Activated CD8-positive, alpha-beta memory T cell treated with anti-CD3 and anti-CD28 coated beads for 48 hours (primary cell): ENCODE measurements around the gene PCGF1.

ENCODE experiments used
- DNase-seq, 3 experiments: peaks; one replicate each; pipeline ENCODE4 v3.0.0-alpha.2; 2020; ENCODE audit warnings: low read depth in 2 of 3, low spot score in 2 of 3

The PCGF1 gene

DNA sequence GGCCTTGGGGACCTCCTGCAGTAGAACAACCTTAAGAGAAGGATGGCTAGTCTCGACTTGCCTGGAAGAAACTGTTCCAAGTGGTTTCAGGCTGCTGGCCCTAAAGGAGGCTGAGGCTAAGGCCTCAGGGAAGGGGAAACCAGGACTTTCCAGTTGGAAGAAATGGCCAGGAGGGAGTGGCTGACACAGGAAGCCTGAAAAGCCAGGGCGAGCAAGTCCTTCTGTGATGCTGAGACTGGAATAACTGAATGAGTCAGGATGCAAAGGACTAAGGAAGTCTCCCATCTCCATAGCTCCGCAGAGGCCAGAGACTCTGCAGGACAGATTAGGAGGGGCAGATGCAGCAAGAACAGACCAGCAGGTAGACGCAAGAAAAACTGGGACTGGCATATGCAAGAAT lies 29.6 kb upstream of the PCGF1 start:
- no peak for DNase-seq

DNA sequence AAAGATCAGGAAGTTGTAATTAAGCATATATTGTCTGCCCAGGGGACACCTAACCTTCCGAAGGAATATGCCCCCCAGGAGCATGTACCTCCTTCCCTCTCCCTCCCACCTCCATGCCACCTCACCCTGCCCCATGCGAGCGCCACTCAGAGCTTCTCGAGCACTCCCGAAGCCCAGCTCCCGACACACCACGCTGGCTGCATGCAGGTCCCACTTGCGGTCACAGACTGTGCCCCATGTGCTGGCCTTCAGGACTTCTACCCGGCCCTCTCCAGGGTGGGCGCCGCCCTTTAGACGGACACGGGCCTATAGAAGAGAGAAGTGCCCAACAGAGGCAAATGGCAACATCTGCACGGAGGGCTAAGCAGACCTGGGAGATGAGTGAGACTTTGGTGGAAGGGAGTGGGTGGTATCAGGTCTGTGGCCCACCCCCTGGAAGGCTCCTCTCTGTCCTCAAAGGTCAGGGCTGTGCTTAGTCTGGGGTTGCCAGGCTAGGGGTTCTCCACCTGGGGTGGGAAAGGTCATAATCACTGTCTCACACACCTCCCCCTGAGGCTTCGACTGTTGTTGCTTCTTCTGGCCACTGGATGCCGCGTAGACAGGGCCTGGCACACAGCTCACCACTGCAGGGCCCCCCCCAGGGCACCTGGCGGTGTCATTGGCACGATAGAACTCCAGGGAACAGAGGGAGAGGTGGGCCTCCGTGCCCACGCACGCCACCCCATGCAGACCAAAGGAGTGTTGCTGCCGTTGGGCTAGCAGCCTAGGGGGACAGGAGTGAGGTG lies 28.9 kb upstream of the PCGF1 start:
- DNase-seq: no peak

DNA sequence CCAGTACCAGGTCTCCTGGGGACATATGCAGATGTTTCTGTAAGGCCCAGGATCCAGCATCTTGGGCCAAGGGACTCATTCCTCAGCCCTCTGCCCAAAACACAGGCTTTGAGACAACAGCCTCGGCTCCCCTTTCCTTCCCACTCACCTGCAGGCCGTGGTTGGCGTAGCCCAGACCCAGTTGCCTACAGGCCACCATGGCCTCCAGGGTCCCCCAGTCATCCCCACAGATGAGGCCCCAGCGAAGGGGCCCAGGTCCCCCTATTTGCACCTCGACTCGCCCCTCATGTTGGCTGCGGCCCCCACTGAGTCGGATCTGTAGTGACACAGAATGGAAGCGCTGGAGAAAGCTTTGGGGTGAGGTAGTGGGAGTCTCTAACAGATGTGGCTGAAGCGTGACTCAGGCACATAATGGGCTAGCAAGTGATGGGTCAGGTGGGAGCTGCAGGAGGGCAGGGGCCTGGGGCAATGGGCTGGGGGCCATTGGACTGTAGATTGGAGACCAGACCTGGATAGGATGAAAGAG lies 28.0 kb upstream of the PCGF1 start:
- DNase-seq: no peak

DNA sequence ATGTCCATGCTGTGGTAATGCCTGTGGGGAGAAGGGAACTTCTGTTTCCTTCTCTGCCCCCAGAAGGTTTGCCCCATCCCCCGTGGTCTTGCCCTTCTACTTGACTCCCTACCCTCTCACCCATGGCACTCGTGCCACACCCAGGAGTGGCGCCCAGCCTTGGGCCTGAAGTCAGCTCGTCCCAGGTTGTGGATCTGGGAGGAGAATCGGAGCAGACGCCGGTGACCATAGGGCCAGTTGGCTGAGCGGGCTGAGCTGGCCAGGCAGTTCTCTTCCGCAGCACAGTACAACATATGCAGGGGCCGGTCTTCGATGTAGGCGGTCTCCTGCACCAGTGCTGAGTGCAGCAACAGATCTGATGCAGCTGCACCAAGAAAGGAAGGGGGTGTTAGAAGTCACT lies 26.9 kb upstream of the PCGF1 start:
- no peak for DNase-seq

DNA sequence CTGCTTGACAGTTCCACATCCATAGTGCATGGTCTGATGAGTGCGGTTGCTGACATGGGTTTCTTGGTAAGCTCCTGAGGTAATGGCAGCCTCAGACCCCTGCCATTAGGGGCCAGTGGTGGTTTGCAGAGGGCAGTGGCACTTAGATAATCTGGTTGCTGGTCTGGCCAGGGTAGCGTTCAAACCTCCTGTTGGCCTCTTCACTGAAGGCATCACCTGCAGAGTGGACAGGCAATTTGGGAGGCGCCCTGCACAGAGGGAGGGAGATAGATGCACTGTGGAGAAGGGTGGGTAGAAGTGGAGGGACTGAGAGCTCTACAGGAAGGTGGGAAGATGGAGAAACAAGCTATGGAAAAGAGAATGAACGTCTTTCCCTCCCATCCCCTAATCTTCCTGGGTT lies 26.0 kb upstream of the PCGF1 start:
- no peak for DNase-seq

DNA sequence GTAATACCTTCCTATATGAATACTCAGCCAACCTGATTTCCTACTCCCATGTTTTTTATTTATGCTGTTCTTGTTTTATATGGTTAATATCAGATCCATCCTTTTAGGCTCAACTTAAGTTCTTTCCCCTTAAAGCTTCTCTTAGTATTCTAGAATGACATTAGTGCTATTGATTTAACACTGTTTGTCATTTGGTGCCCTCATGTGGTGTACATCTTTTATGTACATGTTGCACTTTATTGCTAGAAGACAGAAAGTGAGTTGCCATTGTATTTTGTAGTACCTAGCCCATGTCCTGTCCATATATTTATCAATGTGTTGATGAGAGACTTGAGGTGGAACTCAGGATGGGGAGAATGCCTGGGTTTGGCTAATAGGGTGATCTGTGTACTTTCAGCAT lies 24.7 kb upstream of the PCGF1 start:
- DNase-seq: no peak

DNA sequence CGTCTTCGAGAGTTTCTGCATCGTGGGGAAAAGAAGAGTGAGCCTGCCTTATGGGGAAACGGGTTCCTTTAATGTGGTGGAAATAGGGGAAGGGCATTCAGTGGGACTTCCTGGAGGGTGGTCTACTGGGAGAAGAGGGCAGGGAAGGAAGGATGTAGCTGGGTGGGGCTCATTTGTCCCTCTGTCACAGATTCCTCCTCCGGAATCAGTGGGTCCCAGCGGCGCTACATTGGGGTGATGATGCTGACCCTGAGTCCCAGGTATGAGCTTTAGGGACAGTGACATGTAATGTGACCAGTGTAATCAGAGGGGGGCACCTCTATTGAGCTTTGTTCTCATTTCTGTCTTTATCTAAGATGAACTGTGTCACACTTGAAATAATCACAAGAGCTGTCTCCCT lies 24.2 kb upstream of the PCGF1 start:
- no peak for DNase-seq

DNA sequence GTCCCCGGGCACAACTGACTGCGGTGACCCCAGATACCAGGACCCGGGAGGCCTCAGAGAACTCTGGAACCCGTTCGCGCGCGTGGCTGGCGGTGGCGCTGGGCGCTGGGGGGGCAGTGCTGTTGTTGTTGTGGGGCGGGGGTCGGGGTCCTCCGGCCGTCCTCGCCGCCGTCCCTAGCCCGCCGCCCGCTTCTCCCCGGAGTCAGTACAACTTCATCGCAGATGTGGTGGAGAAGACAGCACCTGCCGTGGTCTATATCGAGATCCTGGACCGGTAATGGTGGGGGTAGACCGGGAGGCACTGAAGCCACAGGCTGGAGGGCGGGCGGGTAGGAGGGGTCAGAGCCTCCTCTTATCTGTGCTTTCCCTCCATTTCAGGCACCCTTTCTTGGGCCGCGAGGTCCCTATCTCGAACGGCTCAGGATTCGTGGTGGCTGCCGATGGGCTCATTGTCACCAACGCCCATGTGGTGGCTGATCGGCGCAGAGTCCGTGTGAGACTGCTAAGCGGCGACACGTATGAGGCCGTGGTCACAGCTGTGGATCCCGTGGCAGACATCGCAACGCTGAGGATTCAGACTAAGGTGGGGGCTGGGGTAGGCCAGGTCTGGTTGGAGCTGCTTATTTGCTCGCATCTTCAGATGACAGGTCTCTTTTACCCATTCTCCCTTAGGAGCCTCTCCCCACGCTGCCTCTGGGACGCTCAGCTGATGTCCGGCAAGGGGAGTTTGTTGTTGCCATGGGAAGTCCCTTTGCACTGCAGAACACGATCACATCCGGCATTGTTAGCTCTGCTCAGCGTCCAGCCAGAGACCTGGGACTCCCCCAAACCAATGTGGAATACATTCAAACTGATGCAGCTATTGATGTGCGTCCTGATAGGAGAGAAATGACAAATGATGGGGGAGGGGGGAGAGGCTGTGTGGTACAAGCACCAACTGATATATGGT lies 23.0 kb upstream of the PCGF1 start:
- DNase-seq: no peak

DNA sequence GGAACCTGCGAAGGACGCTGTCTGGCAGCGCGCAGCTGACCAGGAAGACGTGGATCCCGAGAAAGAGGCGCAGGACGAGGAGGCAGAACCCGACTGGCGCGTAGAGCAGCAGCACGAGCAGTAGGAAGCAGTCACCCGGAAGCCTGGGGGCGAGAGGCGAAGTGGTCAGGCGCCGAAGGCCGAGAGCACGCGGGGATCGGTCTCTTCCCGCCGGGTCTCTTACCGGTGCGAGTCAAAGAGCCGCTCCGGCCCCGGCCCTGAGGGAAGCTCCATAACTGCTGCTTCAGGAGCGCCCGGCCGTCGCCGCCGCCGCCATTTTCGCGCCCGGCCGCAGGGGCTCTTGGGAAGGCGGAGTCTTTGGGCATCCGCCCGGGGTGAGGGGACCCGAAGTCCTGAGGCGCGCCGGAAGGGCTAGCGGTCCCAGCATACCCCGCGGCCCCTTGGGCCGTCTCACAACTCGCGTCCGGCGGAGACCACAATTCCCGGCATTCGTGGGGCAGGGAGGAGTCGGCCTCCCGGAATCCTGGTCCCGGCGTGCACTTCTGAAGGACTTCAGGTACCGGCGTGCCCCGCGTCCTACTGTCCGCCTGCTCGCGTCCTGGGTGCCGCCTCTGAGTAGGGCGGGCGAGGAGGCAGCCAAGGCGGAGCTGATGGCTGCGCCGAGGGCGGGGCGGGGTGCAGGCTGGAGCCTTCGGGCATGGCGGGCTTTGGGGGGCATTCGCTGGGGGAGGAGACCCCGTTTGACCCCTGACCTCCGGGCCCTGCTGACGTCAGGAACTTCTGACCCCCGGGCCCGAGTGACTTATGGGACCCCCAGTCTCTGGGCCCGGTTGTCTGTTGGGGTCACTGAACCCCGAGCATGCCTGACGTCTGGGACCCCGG lies 22.1 kb upstream of the PCGF1 start, which contains the start of the genes AUP1 and HTRA2:
Gene AUP1 (minus strand): TSS at position 350 of the 882 bp plus-strand sequence. CDS start 77 bp downstream, at position 273.
Gene HTRA2 (plus strand): TSS at position 577 of the 882 bp plus-strand sequence. CDS start 74 bp downstream, at position 651.
- peak; percentile 77 to 90 (median 80) for DNase-seq

DNA sequence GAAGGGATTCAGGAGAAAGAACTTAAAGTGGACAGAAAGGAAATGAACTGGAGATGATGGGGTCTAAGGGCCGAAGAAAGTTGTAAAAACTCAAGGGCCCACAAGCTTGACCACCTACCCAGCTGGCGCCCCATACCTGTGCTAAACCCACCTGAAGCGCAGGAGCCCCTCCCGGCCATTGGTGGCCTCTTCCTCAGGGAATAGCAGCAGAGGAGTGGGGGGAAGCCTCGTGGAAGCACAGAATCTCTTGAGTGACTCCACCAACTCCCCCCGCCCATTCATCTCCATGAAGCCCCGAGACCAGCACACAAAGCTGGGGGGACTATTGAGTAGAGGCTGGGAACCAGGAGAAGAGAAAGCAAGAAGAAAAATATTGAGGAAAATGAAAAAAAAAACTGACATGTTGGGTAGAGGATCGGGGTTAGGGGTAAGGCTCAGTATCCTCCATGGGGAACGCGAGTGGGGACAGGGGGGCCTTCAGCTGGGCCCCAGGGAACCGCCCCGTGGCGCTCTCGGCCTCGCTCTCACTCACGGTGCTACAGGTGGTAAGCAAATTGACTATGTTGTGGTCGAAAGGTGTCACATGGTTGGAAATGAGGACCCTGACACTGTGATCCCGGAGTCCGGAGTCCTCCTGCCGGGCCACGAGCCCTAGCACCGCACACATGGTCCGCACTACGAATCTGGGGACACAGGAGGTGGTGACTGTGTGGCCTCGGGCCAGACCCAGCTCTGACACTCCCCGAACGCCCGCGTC lies 21.3 kb upstream of the PCGF1 start:
- DNase-seq: no peak

DNA sequence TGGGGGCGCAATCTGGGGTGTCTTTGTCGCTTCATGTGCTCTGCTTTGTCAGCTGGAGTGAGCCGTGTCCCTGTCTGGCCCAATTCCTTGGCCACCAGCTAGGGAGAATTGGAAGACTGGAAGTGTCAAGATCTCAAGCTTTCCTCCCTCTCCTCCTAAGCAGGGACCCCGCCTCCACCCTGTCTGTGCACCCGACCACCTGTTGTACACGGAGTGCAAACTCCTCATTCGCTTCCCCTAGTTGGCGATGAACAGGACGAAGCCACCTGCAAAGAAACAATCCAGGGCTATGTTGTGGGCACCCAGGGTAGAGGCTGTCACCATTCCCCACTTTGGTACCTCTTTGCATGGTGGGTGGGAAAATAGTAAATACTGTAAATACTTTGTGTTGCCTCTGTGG lies 20.2 kb upstream of the PCGF1 start:
- no peak for DNase-seq

DNA sequence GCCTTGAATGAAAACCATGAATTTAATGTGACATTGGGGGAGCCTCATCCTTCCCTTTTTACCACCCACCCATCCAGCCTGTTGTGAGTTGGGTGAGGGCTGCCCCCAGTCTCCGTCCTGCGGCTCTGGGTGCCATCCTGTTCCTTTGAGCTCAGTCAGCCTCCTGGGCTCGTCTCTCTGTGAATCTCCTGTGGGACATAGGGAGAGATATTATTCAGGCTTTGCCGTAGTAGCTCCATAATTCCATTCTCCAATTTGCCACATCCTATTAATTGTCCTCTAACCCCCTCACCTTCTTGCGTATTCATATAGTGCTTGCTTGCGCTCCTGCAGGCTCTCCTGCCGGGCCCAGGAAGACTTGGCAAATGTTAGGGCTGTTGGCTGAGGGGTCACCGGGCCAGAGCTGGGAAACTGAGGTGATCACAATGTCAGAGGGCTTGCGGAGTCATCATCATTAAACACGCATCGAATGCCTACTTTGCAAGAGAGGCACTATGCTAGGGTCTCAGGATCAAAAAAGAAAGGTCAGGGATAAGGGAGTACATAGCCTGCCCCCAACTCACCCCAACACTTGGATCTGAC lies 19.2 kb upstream of the PCGF1 start:
- no peak for DNase-seq

DNA sequence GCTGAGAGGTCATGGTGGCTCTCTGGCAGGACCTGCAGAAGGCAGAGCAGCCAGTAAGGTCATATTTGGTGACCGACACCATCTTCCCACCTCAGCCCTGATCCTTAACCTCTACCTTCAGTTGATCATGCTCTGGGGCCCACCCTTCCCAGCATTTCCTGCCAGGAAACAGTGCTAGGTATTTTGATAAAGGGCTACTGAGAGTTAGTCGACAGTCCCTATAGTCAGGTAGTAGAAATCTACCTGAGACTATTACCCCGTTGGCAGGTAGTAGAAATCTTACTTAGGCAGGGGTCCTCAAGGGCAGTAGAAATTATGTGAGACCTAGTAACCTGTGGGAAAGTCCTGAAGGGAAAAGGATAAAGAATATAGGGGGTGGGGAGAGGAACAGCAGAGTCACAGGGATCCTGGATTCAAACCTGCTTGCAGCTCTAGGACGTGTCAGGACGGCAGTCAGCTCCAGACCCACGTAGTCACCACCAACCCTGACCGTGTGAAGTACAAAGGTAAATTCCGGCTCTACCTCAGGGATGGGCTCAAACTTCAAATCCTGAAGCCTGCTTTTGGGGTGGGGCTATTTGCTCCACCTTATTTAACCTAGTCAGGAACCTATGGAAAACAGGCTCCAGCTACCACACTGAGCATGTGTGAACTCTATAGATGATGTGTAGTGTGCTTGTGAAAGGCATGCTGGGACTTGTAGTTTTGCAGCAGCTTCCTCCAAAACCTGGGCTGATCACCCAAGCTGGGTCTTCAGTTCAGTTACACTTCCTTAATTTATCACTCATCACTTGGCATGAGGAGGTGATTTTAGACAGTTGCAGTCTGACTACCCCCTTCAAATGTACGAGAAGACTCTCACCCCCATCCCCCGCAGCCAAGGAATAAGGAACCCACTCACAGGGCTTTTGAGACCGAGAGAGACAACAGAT lies 18.5 kb upstream of the PCGF1 start, which contains the start of gene DQX1:
Gene DQX1 (minus strand): TSS at position 515 of the 932 bp plus-strand sequence. CDS start 502 bp downstream, at position 13.
- no peak for DNase-seq

DNA sequence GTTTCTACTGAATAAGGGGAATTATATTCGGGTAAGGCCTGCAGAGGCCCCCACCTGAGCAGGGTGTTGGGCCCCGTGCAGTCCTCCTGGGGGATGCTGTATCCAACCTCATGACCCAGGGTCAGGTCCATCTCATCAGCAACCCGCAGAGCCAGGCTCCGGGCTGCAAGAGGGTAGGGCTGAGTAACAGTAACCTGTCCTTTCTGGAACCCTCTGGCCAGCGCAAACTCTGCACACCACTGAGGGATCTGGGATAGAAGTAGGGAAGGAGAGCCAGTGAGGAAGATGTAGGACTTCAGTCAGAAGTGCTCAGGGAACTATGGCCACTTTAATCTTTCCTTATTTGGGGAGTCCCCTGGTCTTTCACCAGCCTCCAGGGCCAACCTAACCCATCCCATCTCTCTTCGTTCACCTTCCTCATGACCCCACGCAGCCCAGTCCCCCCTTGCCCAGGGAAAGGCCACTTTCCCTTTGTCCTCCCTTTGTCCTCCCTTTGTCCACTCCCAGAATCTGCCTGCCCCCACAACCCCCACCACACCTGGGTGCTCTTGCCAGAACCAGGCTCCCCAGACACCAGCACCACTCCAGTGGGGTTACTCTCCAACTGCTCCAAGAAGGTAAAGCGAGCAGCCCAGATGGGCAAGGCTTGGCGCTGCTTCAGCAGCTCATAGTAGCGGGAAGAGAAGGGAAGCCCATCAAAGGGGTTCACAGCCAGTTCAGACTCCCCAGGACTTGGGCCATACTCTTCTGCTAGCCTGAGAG lies 17.6 kb upstream of the PCGF1 start:
- DNase-seq: no peak

DNA sequence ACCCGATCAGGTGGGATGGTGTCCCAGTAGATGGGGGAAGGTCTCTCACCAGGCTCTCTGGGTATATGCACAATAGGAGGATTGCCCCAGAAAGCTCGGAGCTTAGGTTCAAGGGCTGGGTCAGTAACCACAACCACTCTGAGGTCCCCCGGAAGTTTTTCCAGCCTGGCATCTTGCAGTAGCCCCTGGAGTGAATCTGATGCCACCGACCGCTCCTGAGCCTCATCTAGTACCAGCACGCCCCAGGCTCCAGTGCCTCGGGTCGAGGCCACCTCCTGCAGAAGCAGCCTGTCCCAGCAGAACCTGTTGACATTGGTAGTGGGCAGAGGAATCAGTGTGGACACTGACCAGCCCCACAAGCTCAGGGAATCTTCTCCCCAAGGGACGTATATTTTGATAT lies 16.5 kb upstream of the PCGF1 start:
- DNase-seq: no peak

DNA sequence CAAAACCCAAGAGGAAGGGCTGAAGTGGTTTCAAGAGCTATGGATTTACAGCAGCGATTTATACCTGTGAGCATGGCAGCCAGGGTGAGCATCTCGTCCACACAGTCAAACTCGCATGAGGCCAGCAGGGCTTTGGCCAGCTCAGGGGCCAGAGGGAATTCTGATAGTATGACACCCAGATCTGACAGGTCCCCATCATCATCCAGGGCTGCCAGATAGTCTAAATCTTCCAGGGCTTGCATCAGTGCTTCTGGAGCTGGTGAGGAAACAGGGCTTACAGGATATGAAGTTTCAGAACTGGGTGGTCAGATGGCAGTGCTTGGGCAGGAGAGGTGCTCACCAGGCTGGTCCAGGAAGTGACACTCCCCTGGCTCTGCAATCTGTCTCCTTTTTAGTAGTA lies 15.0 kb upstream of the PCGF1 start:
- no peak for DNase-seq

DNA sequence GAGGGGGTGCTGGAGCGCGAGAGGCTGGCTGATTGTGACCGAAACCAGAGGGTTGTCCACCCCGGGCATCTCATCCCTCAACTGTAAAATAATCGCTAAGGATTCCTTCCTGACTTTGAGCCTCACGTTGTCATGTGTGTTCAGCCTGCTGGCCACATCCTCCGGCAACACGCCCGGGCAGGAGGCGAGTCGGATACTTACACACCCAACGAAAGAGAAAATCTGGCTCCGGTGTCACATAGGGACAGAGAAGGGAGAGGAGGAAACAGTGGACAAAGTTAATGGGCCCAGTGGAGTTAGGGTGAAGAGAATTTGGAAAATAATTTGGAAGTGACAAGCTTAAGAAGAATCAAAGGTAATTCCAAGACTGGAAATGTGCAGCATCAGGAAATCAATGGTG lies 9.2 kb upstream of the PCGF1 start:
- no peak for DNase-seq
